Tibial artery (tissue), 4 donors: ENCODE data around the gene NT5DC1.

ENCODE experiments used
- DNase-seq, 2 donors: peaks; one replicate each; pipeline ENCODE4 v3.0.0-alpha.2; 2019
- H3K27ac ChIP-seq, 2 donors: fragments of 200-600 bp; sonication (generic) in 1 of 2; 1 replicate in 1 of 2; 2 replicates in 1 of 2; pipeline ENCODE4 v1.5.1; 2018 to 2019; ENCODE audit warnings: mild to moderate bottlenecking in 1 of 2
- H3K27me3 ChIP-seq, 2 donors: fragments of 200-600 bp; sonication (generic) in 1 of 2; one replicate each; pipeline versions ENCODE4 v1.5.1 to v1.6.0; 2016 to 2019
- H3K36me3 ChIP-seq, 3 donors: fragments of 200-600 bp; sonication (generic) in 2 of 3; one replicate each; pipeline ENCODE4 v1.5.1; 2016 to 2019; ENCODE audit warnings: mild to moderate bottlenecking in 2 of 3
- H3K4me1 ChIP-seq, 4 donors: fragments of 200-600 bp; sonication (generic) in 2 of 4; 1 replicate in 3 of 4; 2 replicates in 1 of 4; pipeline ENCODE4 v1.5.1; 2016 to 2019
- H3K4me3 ChIP-seq, 2 donors: fragments of 200-600 bp; sonication (generic) in 1 of 2; 1 replicate in 1 of 2; 2 replicates in 1 of 2; pipeline ENCODE4 v1.5.1; 2018 to 2019; ENCODE audit warnings: mild to moderate bottlenecking in 2 of 2
- H3K9me3 ChIP-seq, 3 donors: fragments of 200-600 bp; sonication (generic) in 1 of 3; one replicate each; pipeline ENCODE4 v1.5.1; 2016 to 2019
- intact Hi-C: fragments of 100-400 bp; cut with DNase I; formaldehyde crosslinking; loops from one replicate; pipeline ENCODE4 v1.15.0; 2023; ENCODE audit warnings: low total_unique reads
- TF ChIP-seq, protein P1 (sequence below), 2 experiments: fragments of 200-600 bp in 1 of 2; fragments of 450-650 bp in 1 of 2; IDR thresholded peaks; one replicate each; pipeline ENCODE4 v1.5.1; 2017 to 2019; ENCODE audit warnings: antibody characterized with exemption in 2 of 2, mild to moderate bottlenecking in 1 of 2, moderate library complexity in 1 of 2

The NT5DC1 gene

GRCh38 chr6:116200619-116201249, 100.1 kb downstream of the NT5DC1 start:
- no peak overlapping the region for H3K27ac ChIP-seq
- H3K36me3 ChIP-seq = no peaks in the 10 kb centered on the region
- no peaks in the 10 kb centered on the region for H3K9me3 ChIP-seq
- DNase-seq = no peak
- TF ChIP-seq, protein P1, sequence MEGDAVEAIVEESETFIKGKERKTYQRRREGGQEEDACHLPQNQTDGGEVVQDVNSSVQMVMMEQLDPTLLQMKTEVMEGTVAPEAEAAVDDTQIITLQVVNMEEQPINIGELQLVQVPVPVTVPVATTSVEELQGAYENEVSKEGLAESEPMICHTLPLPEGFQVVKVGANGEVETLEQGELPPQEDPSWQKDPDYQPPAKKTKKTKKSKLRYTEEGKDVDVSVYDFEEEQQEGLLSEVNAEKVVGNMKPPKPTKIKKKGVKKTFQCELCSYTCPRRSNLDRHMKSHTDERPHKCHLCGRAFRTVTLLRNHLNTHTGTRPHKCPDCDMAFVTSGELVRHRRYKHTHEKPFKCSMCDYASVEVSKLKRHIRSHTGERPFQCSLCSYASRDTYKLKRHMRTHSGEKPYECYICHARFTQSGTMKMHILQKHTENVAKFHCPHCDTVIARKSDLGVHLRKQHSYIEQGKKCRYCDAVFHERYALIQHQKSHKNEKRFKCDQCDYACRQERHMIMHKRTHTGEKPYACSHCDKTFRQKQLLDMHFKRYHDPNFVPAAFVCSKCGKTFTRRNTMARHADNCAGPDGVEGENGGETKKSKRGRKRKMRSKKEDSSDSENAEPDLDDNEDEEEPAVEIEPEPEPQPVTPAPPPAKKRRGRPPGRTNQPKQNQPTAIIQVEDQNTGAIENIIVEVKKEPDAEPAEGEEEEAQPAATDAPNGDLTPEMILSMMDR (IDR thresholded peaks at IDR 0.05) = no peak
- intact Hi-C loops = no loop called here
- H3K4me3 ChIP-seq = no peak overlapping the region
- H3K4me1 ChIP-seq = no peaks in the 10 kb centered on the region
- no peaks in the 10 kb centered on the region for H3K27me3 ChIP-seq

GRCh38 chr6:116201538-116201937, 100.9 kb downstream of the NT5DC1 start:
- no peaks in the 10 kb centered on the region for H3K27me3 ChIP-seq
- H3K9me3 ChIP-seq = no peaks in the 10 kb centered on the region
- intact Hi-C loops = no loop called here
- no peaks in the 10 kb centered on the region for H3K36me3 ChIP-seq
- TF ChIP-seq, protein P1 (IDR thresholded peaks at IDR 0.05) = no peak
- no peak overlapping the region for H3K27ac ChIP-seq
- H3K4me1 ChIP-seq = no peaks in the 10 kb centered on the region
- no peak for DNase-seq
- no peak overlapping the region for H3K4me3 ChIP-seq

DNA sequence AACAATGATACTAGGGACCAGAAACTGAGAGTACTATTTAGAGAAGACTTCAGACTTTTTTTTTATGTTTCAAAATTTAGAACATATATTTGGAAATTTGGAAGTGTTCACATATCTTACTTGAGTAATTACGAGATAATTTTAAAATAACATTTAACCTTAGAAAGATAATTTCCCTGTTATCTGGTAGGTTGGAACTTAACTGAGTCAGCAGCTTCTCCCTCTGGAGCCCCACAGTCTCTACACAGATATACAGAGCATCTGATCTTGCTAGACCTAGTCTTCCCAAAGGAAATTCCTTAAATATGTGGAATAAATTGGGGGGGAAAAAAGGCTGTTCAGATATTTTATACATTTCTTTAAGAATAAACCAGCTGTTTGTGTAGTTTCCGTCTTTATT, 104.6 kb downstream of the NT5DC1 start:
- Histone ChIP-seq H3K27ac (no peak overlapping the region), H3K4me3 (no peak overlapping the region), H3K9me3 (no peaks in the 10 kb centered on the region), H3K27me3 (no peaks in the 10 kb centered on the region), H3K36me3 (no peaks in the 10 kb centered on the region), H3K4me1 (no peaks in the 10 kb centered on the region)
- intact Hi-C loops = no loop called here
- TF ChIP-seq, protein P1 (IDR thresholded peaks at IDR 0.05) = no peak
- no peak for DNase-seq

DNA sequence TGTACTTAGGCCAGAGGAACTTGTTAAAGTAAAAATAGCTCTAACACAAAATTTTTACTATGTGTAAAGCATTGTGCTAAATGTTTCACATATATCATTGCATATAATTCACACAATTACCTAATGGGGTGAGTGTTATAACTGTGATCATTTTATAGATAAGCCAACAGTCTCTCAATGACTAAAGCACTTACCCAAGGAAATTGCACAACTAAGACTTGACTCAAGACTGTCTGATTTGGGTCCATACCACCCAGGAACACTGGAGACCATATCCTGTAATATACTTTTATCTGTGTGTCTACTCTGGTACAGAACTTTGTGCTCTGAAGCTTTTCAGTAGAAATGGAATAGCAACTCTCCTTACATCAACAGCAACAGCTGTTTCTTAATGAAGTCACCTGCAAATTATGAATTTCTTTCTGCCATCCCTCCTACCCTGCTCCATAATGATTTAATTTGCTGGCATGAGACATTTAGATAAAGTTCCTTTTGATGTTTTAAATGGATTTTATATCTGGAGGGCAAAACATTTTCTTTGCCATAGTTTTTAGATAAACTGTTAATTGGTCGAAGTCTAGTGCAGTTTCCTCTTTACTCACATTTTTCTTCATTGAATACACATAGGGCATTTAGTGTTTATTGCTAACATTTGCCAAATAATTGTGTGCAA, 105.7 kb downstream of the NT5DC1 start:
- Histone ChIP-seq H3K27ac (no peak overlapping the region), H3K36me3 (no peaks in the 10 kb centered on the region), H3K4me3 (no peak overlapping the region), H3K27me3 (no peaks in the 10 kb centered on the region), H3K9me3 (no peaks in the 10 kb centered on the region), H3K4me1 (no peaks in the 10 kb centered on the region)
- intact Hi-C loops = no loop called here
- DNase-seq = no peak
- TF ChIP-seq, protein P1 (IDR thresholded peaks at IDR 0.05) = no peak

- Histone ChIP-seq H3K4me3 (no peak overlapping the region), H3K4me1 (no peaks in the 10 kb centered on the region), H3K27me3 (no peaks in the 10 kb centered on the region), H3K9me3 (no peaks in the 10 kb centered on the region), H3K27ac (no peak overlapping the region), H3K36me3 (peaks cover 0 to 2% (median 0%) of the 10 kb centered on the region in 3 donors)
- DNase-seq = no peak
- TF ChIP-seq, protein P1 (IDR thresholded peaks at IDR 0.05) = no peak
- intact Hi-C loops = no loop called here
Observed at GRCh38 chr6:116208056-116208785, 107.6 kb downstream of the NT5DC1 start.
